ENCODE results near the gene CAMK1G. TPM values are rescaled to one million over a fixed set of nuclear protein-coding genes. Genes with fewer than 3 reads are reported as not detected.

The CAMK1G gene
- total and polyA plus RNA-seq, 2 donors (not counting 1 experiment from before 2014, with no cell fraction given): not detected

DNA sequence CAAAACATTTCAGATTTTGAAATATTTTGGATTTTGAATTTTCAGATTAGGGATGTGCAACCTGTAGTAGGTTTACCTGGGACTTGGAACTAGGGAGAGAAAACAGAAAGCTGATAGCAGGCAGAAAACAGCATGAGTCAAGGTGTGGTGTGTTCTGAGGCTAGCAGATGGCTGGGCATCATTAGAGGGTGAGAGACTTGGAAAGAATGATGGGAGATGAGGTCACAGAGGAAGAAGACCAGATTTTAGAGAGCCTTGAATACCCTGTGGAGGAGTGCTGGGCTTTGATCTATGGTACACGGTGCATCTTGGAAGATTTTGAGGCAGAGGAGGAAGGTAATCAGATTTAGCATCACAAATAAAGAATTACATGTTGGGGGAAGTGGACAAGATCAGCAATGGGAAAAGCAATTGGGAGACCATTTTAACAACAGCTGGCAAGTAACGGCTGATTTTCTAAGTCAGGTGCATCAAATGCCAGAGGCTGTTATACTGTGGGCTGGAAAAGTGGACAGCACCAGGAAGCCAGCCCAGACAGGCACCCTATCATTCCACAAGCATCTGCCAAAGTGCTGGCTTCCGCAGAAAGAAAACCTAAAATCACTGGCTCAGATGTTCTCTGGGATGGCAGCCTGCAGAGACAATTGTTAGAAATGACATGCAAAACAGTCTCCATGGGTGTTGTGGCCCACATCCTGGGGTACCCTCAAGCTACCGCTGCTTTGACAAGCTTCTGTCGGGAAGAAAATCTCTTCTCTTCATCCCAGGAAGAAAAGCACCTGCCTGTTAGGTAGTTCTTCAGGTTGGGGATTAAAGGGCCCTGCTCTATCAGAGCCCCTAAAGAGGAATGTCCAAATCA lies 30.9 kb upstream of the CAMK1G start:
- no peaks in the 10 kb centered on the region for H3K79me2 ChIP-seq (ENCODE audit: control insufficient read depth, insufficient read depth, low read length)
- intact Hi-C loops (cut with micrococcal nuclease): no loop called here
- 84% methylated on average over 2 of the region's 5 CpGs for WGBS (ENCODE audit: insufficient coverage)
- no peak overlapping the region for H3K4me2 ChIP-seq (replicated peaks; ENCODE audit: low read depth, low read length, poor library complexity, severe bottlenecking)
- H3K27me3 ChIP-seq (replicated peaks in 1 of 4; ENCODE audit: control extremely low read depth in 1 of 4, control insufficient read depth in 3 of 4, insufficient read depth in 4 of 4, low read length in 3 of 4): peaks cover 0 to 6% (median 0%) of the 10 kb centered on the region in 4 experiments
- H3K9me3 Mint-ChIP-seq (ENCODE audit: insufficient read depth): no peaks in the 10 kb centered on the region
- no peaks in the 10 kb centered on the region for H4K20me1 ChIP-seq (ENCODE audit: control insufficient read depth, insufficient read depth, low read length, poor library complexity, severe bottlenecking)
- no peak for DNase-seq
- H3K27ac Mint-ChIP-seq: no peak overlapping the region
- H3K4me3 ChIP-seq (ENCODE audit: control extremely low read depth in 1 of 5, extremely low read depth in 1 of 5, insufficient read depth in 1 of 5, low read depth in 2 of 5, low read length in 4 of 5): no peak overlapping the region
- H3K9me3 ChIP-seq (ENCODE audit: control extremely low read depth in 1 of 3, control insufficient read depth in 2 of 3, insufficient read depth in 1 of 3, low read length in 2 of 3): no peaks in the 10 kb centered on the region
- no peak for ATAC-seq (ENCODE audit: low read depth)
- no peak overlapping the region for H2AFZ ChIP-seq (ENCODE audit: insufficient read depth, low read depth, low read length, poor library complexity, severe bottlenecking)
- TF ChIP-seq, protein P1, sequence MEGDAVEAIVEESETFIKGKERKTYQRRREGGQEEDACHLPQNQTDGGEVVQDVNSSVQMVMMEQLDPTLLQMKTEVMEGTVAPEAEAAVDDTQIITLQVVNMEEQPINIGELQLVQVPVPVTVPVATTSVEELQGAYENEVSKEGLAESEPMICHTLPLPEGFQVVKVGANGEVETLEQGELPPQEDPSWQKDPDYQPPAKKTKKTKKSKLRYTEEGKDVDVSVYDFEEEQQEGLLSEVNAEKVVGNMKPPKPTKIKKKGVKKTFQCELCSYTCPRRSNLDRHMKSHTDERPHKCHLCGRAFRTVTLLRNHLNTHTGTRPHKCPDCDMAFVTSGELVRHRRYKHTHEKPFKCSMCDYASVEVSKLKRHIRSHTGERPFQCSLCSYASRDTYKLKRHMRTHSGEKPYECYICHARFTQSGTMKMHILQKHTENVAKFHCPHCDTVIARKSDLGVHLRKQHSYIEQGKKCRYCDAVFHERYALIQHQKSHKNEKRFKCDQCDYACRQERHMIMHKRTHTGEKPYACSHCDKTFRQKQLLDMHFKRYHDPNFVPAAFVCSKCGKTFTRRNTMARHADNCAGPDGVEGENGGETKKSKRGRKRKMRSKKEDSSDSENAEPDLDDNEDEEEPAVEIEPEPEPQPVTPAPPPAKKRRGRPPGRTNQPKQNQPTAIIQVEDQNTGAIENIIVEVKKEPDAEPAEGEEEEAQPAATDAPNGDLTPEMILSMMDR (IDR thresholded peaks at IDR 0.05): no peak
- TF ChIP-seq EZH2 (IDR thresholded peaks at IDR 0.05; ENCODE audit: borderline replicate concordance, insufficient read depth, low read depth, low read length, poor library complexity, severe bottlenecking): no peak
- peaks cover 14% of the 10 kb centered on the region for H3K27me3 Mint-ChIP-seq
- no peaks in the 10 kb centered on the region for H3K36me3 ChIP-seq (replicated peaks in 1 of 2; ENCODE audit: control extremely low read depth in 1 of 2, control insufficient read depth in 1 of 2, extremely low read depth in 1 of 2, insufficient read depth in 2 of 2, low read length in 1 of 2)
- no peaks in the 10 kb centered on the region for H3K4me1 ChIP-seq (ENCODE audit: control insufficient read depth in 2 of 2, insufficient read depth in 2 of 2, low read length in 2 of 2)
- POLR2A ChIA-PET: no interaction called here
- H3K27ac ChIP-seq (ENCODE audit: low read length in 2 of 2): no peak overlapping the region
- H3K9ac ChIP-seq (ENCODE audit: low read length): no peak overlapping the region
- H3K4me3 Mint-ChIP-seq: no peak overlapping the region
- CTCF ChIA-PET: no interaction called here
- no peaks in the 10 kb centered on the region for H3K4me1 Mint-ChIP-seq
